Measurements from ENCODE around the gene NLN. TPM values are rescaled to one million over a fixed set of nuclear protein-coding genes. Genes with fewer than 3 reads are reported as not detected.
A peak's percentile ranks its signal among the peaks of the same experiment; 100 is the strongest.
"Not testable (repeated sequence)": the region's sequence is repeated elsewhere in the genome, so short reads cannot be mapped to it uniquely, and the experiment has no call there.

NLN gene
- total RNA-seq, 3 donors from 2014 or later, result 13.3 to 23.6 (median 22.2) TPM

GRCh38 chr5:65774346-65774745 is 52.3 kb downstream of the NLN start:
- Histone ChIP-seq H3K36me3 (ENCODE audit: low read depth) (no peaks in the 10 kb centered on the region), H3K4me3 (no peak overlapping the region), H3K4me1 (ENCODE audit: low read depth) (no peaks in the 10 kb centered on the region), H3K9me3 (no peaks in the 10 kb centered on the region)
- intact Hi-C loops (cut with DNase I, micrococcal nuclease), result no loop called here
- TF ChIP-seq, protein P1, sequence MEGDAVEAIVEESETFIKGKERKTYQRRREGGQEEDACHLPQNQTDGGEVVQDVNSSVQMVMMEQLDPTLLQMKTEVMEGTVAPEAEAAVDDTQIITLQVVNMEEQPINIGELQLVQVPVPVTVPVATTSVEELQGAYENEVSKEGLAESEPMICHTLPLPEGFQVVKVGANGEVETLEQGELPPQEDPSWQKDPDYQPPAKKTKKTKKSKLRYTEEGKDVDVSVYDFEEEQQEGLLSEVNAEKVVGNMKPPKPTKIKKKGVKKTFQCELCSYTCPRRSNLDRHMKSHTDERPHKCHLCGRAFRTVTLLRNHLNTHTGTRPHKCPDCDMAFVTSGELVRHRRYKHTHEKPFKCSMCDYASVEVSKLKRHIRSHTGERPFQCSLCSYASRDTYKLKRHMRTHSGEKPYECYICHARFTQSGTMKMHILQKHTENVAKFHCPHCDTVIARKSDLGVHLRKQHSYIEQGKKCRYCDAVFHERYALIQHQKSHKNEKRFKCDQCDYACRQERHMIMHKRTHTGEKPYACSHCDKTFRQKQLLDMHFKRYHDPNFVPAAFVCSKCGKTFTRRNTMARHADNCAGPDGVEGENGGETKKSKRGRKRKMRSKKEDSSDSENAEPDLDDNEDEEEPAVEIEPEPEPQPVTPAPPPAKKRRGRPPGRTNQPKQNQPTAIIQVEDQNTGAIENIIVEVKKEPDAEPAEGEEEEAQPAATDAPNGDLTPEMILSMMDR (IDR thresholded peaks at IDR 0.05), result no peak
- no peak for DNase-seq
- ATAC-seq, result no peak

DNA sequence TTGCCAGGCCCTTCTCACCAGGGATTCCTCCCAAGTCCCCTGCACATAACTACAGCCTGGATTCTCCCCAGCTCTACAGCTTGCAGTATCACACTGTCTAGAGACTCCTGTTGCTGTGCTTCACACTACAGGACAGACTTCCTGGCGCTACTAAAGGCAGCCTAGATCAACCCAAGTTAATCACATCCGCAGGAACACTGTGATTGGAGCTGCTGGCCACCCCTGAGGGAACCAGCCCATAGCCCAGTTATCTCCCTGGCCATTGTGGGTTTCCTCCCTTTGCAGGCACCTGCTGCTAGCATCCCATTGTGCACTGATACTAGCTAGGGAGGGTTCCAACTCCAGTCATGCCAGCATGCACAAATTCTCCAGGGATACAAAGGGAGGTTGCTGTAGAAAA is 53.5 kb downstream of the NLN start:
- TF ChIP-seq, protein P1 (IDR thresholded peaks at IDR 0.05), result no peak
- H3K4me3 ChIP-seq, result no peak overlapping the region
- DNase-seq (no peak), ATAC-seq (no peak)
- no peaks in the 10 kb centered on the region for H3K9me3 ChIP-seq
- intact Hi-C loops (cut with DNase I, micrococcal nuclease), result no loop called here
- H3K4me1 ChIP-seq (ENCODE audit: low read depth), result no peaks in the 10 kb centered on the region
- H3K36me3 ChIP-seq (ENCODE audit: low read depth), result no peaks in the 10 kb centered on the region

- TF ChIP-seq, protein P1 (IDR thresholded peaks at IDR 0.05), result no peak
- H3K9me3 ChIP-seq, result no peaks in the 10 kb centered on the region
- DNase-seq (no peak), ATAC-seq (no peak)
- no peak overlapping the region for H3K4me3 ChIP-seq
- H3K36me3 ChIP-seq (ENCODE audit: low read depth), result no peaks in the 10 kb centered on the region
- intact Hi-C loops (cut with DNase I, micrococcal nuclease), result no loop called here
- no peaks in the 10 kb centered on the region for H3K4me1 ChIP-seq (ENCODE audit: low read depth)
Measured at GRCh38 chr5:65776441-65777141, 54.6 kb downstream of the NLN start.

- intact Hi-C loops (cut with DNase I, micrococcal nuclease), result no loop called here
- ATAC-seq, result no peak
- TF ChIP-seq, protein P1 (IDR thresholded peaks at IDR 0.05), result no peak
Measured at GRCh38 chr5:65778126-65778525, 56.1 kb downstream of the NLN start.

DNA sequence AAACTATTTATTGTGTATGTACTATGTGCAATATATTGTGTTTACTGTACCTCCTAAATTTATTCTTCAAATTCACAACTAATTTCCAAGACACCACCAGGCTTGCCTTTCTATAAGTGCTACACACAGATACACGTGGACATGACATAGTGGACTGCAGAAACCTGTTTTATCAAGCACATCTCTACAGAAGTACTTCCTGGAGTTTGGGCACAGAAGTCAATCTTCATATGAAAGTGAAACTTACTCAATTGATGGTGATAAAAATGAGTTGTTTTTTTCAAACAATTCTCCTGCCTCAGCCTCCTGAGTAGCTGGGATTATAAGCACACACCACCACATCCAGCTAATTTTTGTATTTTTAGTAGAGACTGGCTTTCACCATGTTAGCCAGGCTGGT is 57.6 kb downstream of the NLN start:
- DNase-seq, result no peak
- intact Hi-C loops (cut with DNase I, micrococcal nuclease), result no loop called here
- Histone ChIP-seq H3K4me3 (no peak overlapping the region), H3K36me3 (ENCODE audit: low read depth) (no peaks in the 10 kb centered on the region), H3K9me3 (no peaks in the 10 kb centered on the region), H3K4me1 (ENCODE audit: low read depth) (no peaks in the 10 kb centered on the region)
- TF ChIP-seq, protein P1 (IDR thresholded peaks at IDR 0.05), result no peak
- peak; percentile 80 for ATAC-seq

More at GRCh38 chr5:65778126-65778525, 56.1 kb downstream of the NLN start:
- H3K36me3 ChIP-seq (ENCODE audit: low read depth), result no peaks in the 10 kb centered on the region
- no peak overlapping the region for H3K4me3 ChIP-seq
- no peaks in the 10 kb centered on the region for H3K9me3 ChIP-seq
- DNase-seq, result no peak
- no peaks in the 10 kb centered on the region for H3K4me1 ChIP-seq (ENCODE audit: low read depth)

DNA sequence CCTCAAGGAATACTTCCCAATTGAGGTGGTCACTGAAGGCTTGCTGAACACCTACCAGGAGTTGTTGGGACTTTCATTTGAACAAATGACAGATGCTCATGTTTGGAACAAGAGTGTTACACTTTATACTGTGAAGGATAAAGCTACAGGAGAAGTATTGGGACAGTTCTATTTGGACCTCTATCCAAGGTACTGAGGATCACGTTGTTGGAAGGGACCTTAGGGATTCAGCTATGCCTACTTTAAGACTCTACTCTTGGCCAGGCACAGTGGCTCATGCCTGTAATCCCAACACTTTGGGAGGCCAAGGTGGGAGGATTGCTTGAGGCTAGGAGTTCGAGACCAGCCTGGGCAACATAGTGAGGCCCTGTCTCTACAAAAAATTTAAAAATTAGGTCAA is 66.3 kb downstream of the NLN start:
- ATAC-seq; H3K4me1 ChIP-seq (ENCODE audit: low read depth); H3K9me3 ChIP-seq; intact Hi-C loops (cut with DNase I, micrococcal nuclease); DNase-seq; H3K36me3 ChIP-seq (ENCODE audit: low read depth); H3K4me3 ChIP-seq: not testable (repeated sequence)

Data from mucosa of descending colon (tissue), 3 donors.